Measurements from ENCODE around the gene INTS2. TPM values are rescaled to one million over a fixed set of nuclear protein-coding genes. Genes with fewer than 3 reads are reported as not detected.

Gene INTS2
- total RNA-seq, 1 experiment from 2014 or later = 20.8 TPM

- H3K23ac ChIP-seq (ENCODE audit: insufficient read length, low read depth, low read length) = no peak overlapping the region
- H3K14ac ChIP-seq (ENCODE audit: insufficient read depth, low read length) = no peak overlapping the region
- no peak overlapping the region for H2BK120ac ChIP-seq (ENCODE audit: low read depth, low read length, poor library complexity, severe bottlenecking)
- H3K27me3 Mint-ChIP-seq (ENCODE audit: low read depth) = no peaks in the 10 kb centered on the region
- H3T11ph ChIP-seq (ENCODE audit: low read length) = no peak overlapping the region
- no peak overlapping the region for H4K8ac ChIP-seq (replicated peaks; ENCODE audit: insufficient read length, low read depth, low read length)
- no peaks in the 10 kb centered on the region for H3K23me2 ChIP-seq (ENCODE audit: insufficient read length, low read depth, low read length, poor library complexity, severe bottlenecking)
- H2AFZ ChIP-seq (ENCODE audit: low read length) = no peak overlapping the region
- H2BK15ac ChIP-seq (ENCODE audit: low read depth, low read length) = no peak overlapping the region
- H3K27me3 ChIP-seq (ENCODE audit: insufficient read depth, low read length) = no peaks in the 10 kb centered on the region
- no peak overlapping the region for H3K27ac Mint-ChIP-seq
- no CpG with 5 or more reads among the region's 2 CpGs for WGBS (ENCODE audit: extremely low coverage, insufficient read length, low lambda C conversion rate)
- no peak overlapping the region for H3K27ac ChIP-seq (ENCODE audit: insufficient read length, low read depth, low read length)
- H3K9me3 ChIP-seq (ENCODE audit: control insufficient read depth, low read depth, low read length) = no peaks in the 10 kb centered on the region
- no peak overlapping the region for H3K18ac ChIP-seq (ENCODE audit: insufficient read length, low read depth, low read length)
- no peak overlapping the region for H3K4ac ChIP-seq (ENCODE audit: low read depth, low read length)
- TF ChIP-seq CTCF (conservative IDR thresholded peaks at IDR 0.05) = no peak
- no peak overlapping the region for H2BK20ac ChIP-seq (ENCODE audit: low read depth, low read length, poor library complexity, severe bottlenecking)
- no peaks in the 10 kb centered on the region for H3K4me1 ChIP-seq (ENCODE audit: insufficient read depth, low read length)
- DNase-seq = no peak
- no peak overlapping the region for H2AK5ac ChIP-seq (ENCODE audit: insufficient read length, low read length)
- H3K56ac ChIP-seq (ENCODE audit: insufficient read length, low read depth, low read length) = no peak overlapping the region
- H3K79me2 ChIP-seq (ENCODE audit: insufficient read depth, low read length) = no peaks in the 10 kb centered on the region
- no peak overlapping the region for H2BK12ac ChIP-seq (ENCODE audit: insufficient read length, low read depth, low read length)
- H3K36me3 Mint-ChIP-seq (ENCODE audit: insufficient read depth in 1 of 3, low read depth in 3 of 3) = peaks cover 10 to 52% (median 49%) of the 10 kb centered on the region in 3 experiments; a peak in 6 of 7 replicates
- H3K4me2 ChIP-seq (ENCODE audit: insufficient read depth, insufficient read length, low read length) = no peak overlapping the region
- H3K4me1 Mint-ChIP-seq = no peaks in the 10 kb centered on the region
- no peaks in the 10 kb centered on the region for H3K9me3 Mint-ChIP-seq
- H3K9ac ChIP-seq (ENCODE audit: extremely low read depth, insufficient read length, low read length) = no peak overlapping the region
- H3K4me3 Mint-ChIP-seq = no peak overlapping the region
- H4K20me1 ChIP-seq (ENCODE audit: control insufficient read depth, insufficient read depth, insufficient read length) = no peaks in the 10 kb centered on the region
- peaks cover 4% of the 10 kb centered on the region for H3K79me1 ChIP-seq (ENCODE audit: insufficient read depth, low read depth, low read length, poor library complexity, severe bottlenecking)
- no peak overlapping the region for H2BK5ac ChIP-seq (ENCODE audit: insufficient read length, low read length)
- H4K91ac ChIP-seq (ENCODE audit: insufficient read length, low read depth, low read length) = no peak overlapping the region
- no peak overlapping the region for H4K5ac ChIP-seq (ENCODE audit: insufficient read length, low read depth, low read length)
Measured at GRCh38 chr17:61852857-61853256, 74.9 kb downstream of the INTS2 start.
